HFFc6 (cell line): ENCODE measurements around the gene SH3RF3. TPM values are rescaled to one million over a fixed set of nuclear protein-coding genes. Genes with fewer than 3 reads are reported as not detected.

Experiments
- DNase-seq: peaks from one replicate; pipeline ENCODE4 v3.0.0-alpha.2; 2018
- H3K27ac Mint-ChIP-seq: 2 replicates; pipeline ENCODE4 v1.8.0; 2020; ENCODE audit warnings: mild to moderate bottlenecking, mixed read lengths
- H3K27me3 Mint-ChIP-seq: 2 replicates; pipeline ENCODE4 v1.8.0; 2021; ENCODE audit warnings: mild to moderate bottlenecking, moderate library complexity, mixed read lengths; ENCODE audit not compliant: insufficient read depth
- H3K36me3 Mint-ChIP-seq: 2 replicates; pipeline ENCODE4 v1.8.0; 2021; ENCODE audit warnings: low read depth, mixed read lengths
- H3K4me1 Mint-ChIP-seq: 2 replicates; pipeline ENCODE4 v1.8.0; 2020; ENCODE audit warnings: low read depth, mixed read lengths
- H3K4me3 Mint-ChIP-seq: 2 replicates; pipeline ENCODE4 v1.8.0; 2020; ENCODE audit warnings: mild to moderate bottlenecking, moderate library complexity, mixed read lengths
- H3K9me3 Mint-ChIP-seq: 2 replicates; pipeline ENCODE4 v1.8.0; 2020; ENCODE audit warnings: mild to moderate bottlenecking, mixed read lengths
- total RNA-seq, 6 experiments: library from RNA; stranded (reverse); fragmentation: NEBNext Ultra II Directional; extraction: Animal tissue kit (Norgen Biotek cat#: 25700); gene quantifications; 2 replicates in 1 of 6; 3 replicates in 5 of 6; pipeline ENCODE4 v1.2.3, GENCODE V29; 2021
- TF ChIP-seq, protein P1 (sequence below): fragments of 200-600 bp; sonication (generic); IDR thresholded peaks from 2 replicates; pipeline ENCODE4 v1.5.0; 2021; ENCODE audit warnings: antibody characterized with exemption, mild to moderate bottlenecking

Gene SH3RF3
- total RNA-seq, 6 experiments from 2014 or later, result 2.4 to 4.4 (median 3.7) TPM

DNA sequence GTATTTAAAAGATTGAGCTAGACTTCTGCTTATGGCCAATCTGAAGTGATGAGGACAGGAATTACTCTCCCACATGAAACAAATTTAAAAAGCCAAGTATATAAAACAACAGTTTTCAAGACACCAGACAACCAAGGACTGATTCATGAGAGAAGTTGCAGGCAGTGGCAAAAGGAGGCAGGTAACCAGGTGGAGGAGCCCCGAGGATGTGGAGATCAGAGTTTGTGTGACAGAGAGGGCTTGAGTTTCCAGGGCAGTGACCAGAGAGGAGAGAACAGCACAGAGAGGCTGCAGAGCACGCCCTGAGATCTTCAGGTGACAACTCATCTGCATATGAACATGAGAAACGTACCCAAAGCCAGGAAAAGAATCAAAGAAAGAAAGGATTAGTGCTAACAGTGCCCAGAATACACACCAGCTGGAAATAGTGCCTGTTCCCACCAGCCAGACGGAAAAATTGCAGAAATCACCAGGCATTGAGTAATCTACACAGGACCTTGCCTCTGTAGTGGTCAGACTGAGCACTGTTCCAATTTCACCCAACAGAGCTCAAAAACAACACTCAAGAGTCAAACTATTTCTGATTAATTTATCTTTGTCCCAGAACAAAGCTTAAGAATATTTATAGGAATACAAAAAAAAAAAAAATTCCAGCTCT is 311.6 kb downstream of the SH3RF3 start:
- H3K27me3 Mint-ChIP-seq, result peaks cover 5% of the 10 kb centered on the region; the same call in 1 of the 2 replicates
- no peak overlapping the region for H3K4me3 Mint-ChIP-seq
- H3K36me3 Mint-ChIP-seq, result peaks cover 56% of the 10 kb centered on the region
- H3K9me3 Mint-ChIP-seq, result peaks cover 50% of the 10 kb centered on the region
- H3K4me1 Mint-ChIP-seq, result peaks cover 31% of the 10 kb centered on the region
- no peak overlapping the region for H3K27ac Mint-ChIP-seq
- TF ChIP-seq, protein P1, sequence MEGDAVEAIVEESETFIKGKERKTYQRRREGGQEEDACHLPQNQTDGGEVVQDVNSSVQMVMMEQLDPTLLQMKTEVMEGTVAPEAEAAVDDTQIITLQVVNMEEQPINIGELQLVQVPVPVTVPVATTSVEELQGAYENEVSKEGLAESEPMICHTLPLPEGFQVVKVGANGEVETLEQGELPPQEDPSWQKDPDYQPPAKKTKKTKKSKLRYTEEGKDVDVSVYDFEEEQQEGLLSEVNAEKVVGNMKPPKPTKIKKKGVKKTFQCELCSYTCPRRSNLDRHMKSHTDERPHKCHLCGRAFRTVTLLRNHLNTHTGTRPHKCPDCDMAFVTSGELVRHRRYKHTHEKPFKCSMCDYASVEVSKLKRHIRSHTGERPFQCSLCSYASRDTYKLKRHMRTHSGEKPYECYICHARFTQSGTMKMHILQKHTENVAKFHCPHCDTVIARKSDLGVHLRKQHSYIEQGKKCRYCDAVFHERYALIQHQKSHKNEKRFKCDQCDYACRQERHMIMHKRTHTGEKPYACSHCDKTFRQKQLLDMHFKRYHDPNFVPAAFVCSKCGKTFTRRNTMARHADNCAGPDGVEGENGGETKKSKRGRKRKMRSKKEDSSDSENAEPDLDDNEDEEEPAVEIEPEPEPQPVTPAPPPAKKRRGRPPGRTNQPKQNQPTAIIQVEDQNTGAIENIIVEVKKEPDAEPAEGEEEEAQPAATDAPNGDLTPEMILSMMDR, result no peak
- DNase-seq, result no peak

DNA sequence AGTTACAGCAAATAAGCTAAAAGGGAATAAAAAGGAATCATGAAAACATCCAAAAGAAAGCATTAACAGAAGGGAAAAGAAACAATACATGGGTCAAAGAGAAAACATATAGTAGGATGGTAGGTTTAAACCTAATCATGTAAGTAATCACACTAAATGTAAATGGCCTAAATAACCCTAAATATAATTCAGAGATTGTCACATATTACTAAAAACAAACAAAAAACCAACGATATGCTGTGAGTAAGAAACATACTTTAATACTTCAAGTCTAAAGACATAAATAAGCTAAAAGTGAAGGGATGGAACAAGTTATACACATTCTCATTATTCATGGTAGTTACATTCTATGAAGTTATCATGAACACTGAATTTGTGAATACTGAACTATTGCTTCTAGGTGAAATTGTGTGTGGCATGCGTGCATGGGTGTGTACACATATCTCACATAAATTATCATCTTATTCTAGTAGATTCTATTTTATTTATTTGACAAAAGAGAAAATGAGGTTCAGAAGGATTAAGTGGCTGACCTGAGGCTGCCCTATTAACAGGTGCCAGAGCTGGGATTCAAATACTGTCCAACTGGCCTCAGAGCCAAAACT is 313.8 kb downstream of the SH3RF3 start:
- H3K27me3 Mint-ChIP-seq, result peaks cover 2% of the 10 kb centered on the region; the same call in 1 of the 2 replicates
- H3K4me3 Mint-ChIP-seq, result no peak overlapping the region
- no peak for DNase-seq
- H3K36me3 Mint-ChIP-seq, result peaks cover 59% of the 10 kb centered on the region
- H3K9me3 Mint-ChIP-seq, result peaks cover 52% of the 10 kb centered on the region
- H3K4me1 Mint-ChIP-seq, result peaks cover 46% of the 10 kb centered on the region
- TF ChIP-seq, protein P1, result no peak
- no peak overlapping the region for H3K27ac Mint-ChIP-seq

DNA sequence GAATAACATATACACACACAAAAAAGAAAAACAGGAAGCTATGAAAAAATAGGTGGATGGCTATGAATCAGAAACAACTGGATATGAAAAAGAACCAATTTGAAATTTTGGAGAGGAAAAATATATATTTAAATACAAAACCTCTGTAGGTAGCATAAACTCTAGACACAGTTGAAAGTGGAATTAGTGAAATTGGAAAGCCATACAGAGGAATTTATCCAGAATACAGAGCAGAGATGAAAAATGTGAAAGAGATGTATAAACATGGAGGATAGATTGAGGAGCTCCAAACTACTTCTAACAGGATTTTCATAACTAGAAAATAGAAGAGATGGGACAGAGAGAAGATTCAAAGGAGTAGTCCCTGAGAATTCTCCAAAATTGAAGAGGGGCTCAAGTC is 315.9 kb downstream of the SH3RF3 start:
- Mint-ChIP-seq H3K9me3 (peaks cover 52% of the 10 kb centered on the region), H3K36me3 (peaks cover 55% of the 10 kb centered on the region), H3K4me3 (no peak overlapping the region), H3K27ac (peak overlapping the region; percentile 34; the same call in 1 of the 2 replicates), H3K27me3 (peaks cover 2% of the 10 kb centered on the region; the same call in 1 of the 2 replicates), H3K4me1 (peaks cover 37% of the 10 kb centered on the region)
- TF ChIP-seq, protein P1, result no peak
- DNase-seq, result no peak

DNA sequence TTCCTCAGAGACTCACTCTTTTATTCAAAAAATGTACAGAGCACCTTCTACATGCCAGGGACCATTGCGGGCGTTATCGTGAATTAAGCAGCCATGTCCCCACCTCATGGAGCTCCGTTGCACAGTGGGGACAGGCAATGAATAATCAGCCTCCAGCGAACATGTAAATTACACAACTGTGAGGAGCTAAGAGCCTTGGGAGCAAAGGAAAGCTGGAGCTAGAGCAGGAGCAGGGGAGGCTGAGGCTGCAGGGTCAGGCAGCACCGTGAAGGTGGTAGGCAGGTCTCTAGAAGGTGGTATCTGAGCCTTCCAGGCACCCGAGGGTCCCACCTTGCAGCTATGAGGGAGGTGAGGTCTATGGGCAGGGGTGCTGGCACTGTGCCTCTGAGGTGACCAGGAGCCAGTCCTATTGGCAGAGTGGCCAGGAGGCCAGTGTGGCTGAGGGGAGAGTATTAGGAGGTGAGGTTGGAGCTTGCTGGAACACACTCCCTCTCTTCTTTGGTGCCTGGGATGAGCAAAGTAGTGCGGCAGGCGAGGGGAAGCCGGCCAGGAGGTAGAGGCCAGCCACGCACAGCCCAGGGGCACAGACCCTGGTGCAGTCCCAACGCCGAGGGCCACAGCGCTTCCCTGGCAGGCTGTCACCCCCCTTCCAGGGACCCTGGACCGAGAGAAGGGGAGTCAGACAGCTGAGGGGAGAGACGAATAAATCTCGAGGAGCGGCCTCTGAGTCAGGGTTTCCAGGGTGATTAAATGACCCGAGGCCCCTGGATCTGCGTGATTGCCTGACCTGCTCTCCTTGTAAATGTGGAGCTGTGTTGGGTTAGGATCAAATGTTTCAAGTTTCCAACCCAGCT is 317.5 kb downstream of the SH3RF3 start:
- H3K4me3 Mint-ChIP-seq, result peak overlapping the region; percentile 5; the same call in 1 of the 2 replicates
- TF ChIP-seq, protein P1, result no peak
- DNase-seq, result peak; percentile 40
- H3K27me3 Mint-ChIP-seq, result no peaks in the 10 kb centered on the region; the same call in 1 of the 2 replicates
- H3K36me3 Mint-ChIP-seq, result peaks cover 39% of the 10 kb centered on the region
- H3K27ac Mint-ChIP-seq, result peak overlapping the region; percentile 92
- H3K4me1 Mint-ChIP-seq, result peaks cover 35% of the 10 kb centered on the region
- peaks cover 40% of the 10 kb centered on the region for H3K9me3 Mint-ChIP-seq

DNA sequence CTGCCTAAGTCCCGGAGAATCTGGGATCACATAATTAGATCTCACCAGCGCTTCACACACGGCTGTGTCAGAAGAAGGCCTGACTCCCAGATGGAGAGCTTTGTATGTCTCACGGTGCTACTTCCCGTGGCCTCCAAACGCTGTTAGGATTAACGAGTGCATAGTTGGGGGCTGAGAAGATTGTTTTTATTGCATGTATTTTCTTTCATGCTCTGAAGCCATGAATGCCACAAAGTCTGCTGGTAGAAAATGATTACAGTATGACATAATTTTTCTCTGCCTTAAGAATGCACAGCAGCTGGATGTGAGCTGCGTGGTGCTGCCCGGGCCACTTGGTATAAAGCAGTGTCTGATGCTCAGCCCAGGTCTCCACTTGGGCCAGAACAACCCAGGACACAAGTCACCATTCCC is 318.3 kb downstream of the SH3RF3 start:
- peak overlapping the region; percentile 58 for H3K4me3 Mint-ChIP-seq
- peaks cover 35% of the 10 kb centered on the region for H3K4me1 Mint-ChIP-seq
- peaks cover 33% of the 10 kb centered on the region for H3K9me3 Mint-ChIP-seq
- H3K27ac Mint-ChIP-seq, result peak overlapping the region; percentile 92
- peaks cover 4% of the 10 kb centered on the region; the same call in 1 of the 2 replicates for H3K27me3 Mint-ChIP-seq
- DNase-seq, result peak; percentile 95
- TF ChIP-seq, protein P1, result no peak
- peaks cover 35% of the 10 kb centered on the region for H3K36me3 Mint-ChIP-seq
